ENCODE results near the gene KCNG4.

Gene KCNG4

GRCh38 chr16:84178146-84178765, 61.6 kb downstream of the KCNG4 start:
- DNase-seq (ENCODE audit: low read depth in 2 of 2): no peak
- no peak overlapping the region for H3K4me3 ChIP-seq (replicated peaks in 1 of 2; ENCODE audit: low read depth in 2 of 2, low read length in 2 of 2)
- TF ChIP-seq CTCF (IDR thresholded peaks at IDR 0.05; ENCODE audit: low read depth, low read length): no peak

- TF ChIP-seq CTCF (IDR thresholded peaks at IDR 0.05; ENCODE audit: low read depth, low read length): no peak
- DNase-seq (ENCODE audit: low read depth in 2 of 2): peak; percentile 39 to 44
- no peak overlapping the region for H3K4me3 ChIP-seq (replicated peaks in 1 of 2; ENCODE audit: low read depth in 2 of 2, low read length in 2 of 2)
Measured at GRCh38 chr16:84177741-84178073, 62.1 kb downstream of the KCNG4 start.

- DNase-seq (ENCODE audit: low read depth in 2 of 2): no peak
- H3K4me3 ChIP-seq (replicated peaks in 1 of 2; ENCODE audit: low read depth in 2 of 2, low read length in 2 of 2): no peak overlapping the region
- no peak for TF ChIP-seq CTCF (IDR thresholded peaks at IDR 0.05; ENCODE audit: low read depth, low read length)
Measured at GRCh38 chr16:84176192-84177053, 63.4 kb downstream of the KCNG4 start.

GRCh38 chr16:84175350-84176081, 64.3 kb downstream of the KCNG4 start:
- DNase-seq (ENCODE audit: low read depth in 2 of 2): peak in 1 of 2 donors; percentile 45

GRCh38 chr16:84174396-84174795, 65.4 kb downstream of the KCNG4 start:
- TF ChIP-seq CTCF (IDR thresholded peaks at IDR 0.05; ENCODE audit: low read depth, low read length): no peak
- no peak for DNase-seq (ENCODE audit: low read depth in 2 of 2)
- H3K4me3 ChIP-seq (replicated peaks in 1 of 2; ENCODE audit: low read depth in 2 of 2, low read length in 2 of 2): no peak overlapping the region

More at GRCh38 chr16:84175350-84176081, 64.3 kb downstream of the KCNG4 start:
- peak; percentile 69 for TF ChIP-seq CTCF (IDR thresholded peaks at IDR 0.05; ENCODE audit: low read depth, low read length)
- no peak overlapping the region for H3K4me3 ChIP-seq (replicated peaks in 1 of 2; ENCODE audit: low read depth in 2 of 2, low read length in 2 of 2)

GRCh38 chr16:84169765-84170310, 70.0 kb downstream of the KCNG4 start:
- no peak for DNase-seq (ENCODE audit: low read depth in 2 of 2)
- H3K4me3 ChIP-seq (replicated peaks in 1 of 2; ENCODE audit: low read depth in 2 of 2, low read length in 2 of 2): no peak overlapping the region
- TF ChIP-seq CTCF (IDR thresholded peaks at IDR 0.05; ENCODE audit: low read depth, low read length): no peak

All from cardiac fibroblast (primary cell).